ENCODE measurements around the gene FANCI. TPM values are rescaled to one million over a fixed set of nuclear protein-coding genes. Genes with fewer than 3 reads are reported as not detected.
A peak's percentile ranks its signal among the peaks of the same experiment; 100 is the strongest.

The FANCI gene
- total and polyA plus RNA-seq, 2 of the 13 experiments (the other 11 are each of a cell fraction or from before 2014, with no cell fraction given), result 15.7 to 68.8 TPM

DNA sequence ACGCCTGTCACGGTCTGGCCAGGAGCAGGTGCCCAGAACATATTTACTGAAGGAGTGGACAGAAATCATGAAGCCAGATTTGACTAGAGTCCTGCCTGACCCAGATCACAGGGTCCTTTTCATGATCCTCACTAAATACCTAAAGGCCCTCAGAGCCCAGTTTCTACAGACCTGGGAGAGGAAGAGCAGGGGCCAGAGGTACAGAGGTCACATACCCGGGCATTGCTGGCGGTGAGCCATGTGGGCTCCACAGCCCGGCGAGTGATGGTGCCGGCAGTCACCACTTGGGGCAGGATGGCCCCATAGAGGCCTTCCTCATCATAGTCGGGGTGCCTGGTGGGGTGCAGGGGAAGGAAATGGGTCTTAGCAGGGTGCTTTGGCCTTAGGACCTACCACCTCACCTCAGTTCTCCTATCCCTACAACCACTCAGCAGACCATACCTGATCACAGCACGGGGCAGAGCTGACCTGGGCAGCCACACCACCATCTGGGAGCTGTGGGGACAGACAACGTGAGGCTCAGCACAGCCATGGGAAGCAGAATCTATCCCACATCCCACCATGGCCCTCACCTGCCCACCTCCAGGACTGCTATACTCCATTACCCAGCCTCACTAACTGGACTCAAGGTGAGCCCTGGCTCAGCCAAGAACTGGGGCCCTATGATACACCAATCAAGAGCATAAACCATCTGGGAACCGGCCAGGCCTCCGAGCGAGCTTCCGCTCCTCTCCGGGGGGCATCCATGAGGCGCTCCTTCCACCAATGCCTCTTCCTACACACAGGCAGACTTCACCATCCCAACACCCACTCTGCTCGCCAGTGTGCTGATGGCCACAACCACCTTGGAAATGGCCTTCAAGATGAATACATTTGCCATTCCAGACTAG is 78.0 kb downstream of the FANCI start (continued):
- no peak for TF ChIP-seq NFAT5 (CRISPR knock-in tag; IDR thresholded peaks at IDR 0.05)
- TF ChIP-seq EP300 (IDR thresholded peaks at IDR 0.05; ENCODE audit: low read depth in 2 of 2, low read length in 2 of 2), result peak in 1 of 2 experiments; percentile 44; a peak in 1 of 4 replicates
- TF ChIP-seq EP300 (CRISPR knock-in tag; IDR thresholded peaks at IDR 0.05; ENCODE audit: borderline replicate concordance), result no peak
- TF ChIP-seq NR2C2 (CRISPR knock-in tag; IDR thresholded peaks at IDR 0.05; ENCODE audit: borderline replicate concordance), result peak; percentile 56; the same call in 1 of the 2 replicates
- no peak for TF ChIP-seq ZNF703 (CRISPR knock-in tag; IDR thresholded peaks at IDR 0.05; ENCODE audit: borderline replicate concordance)
- TF ChIP-seq ZNF552 (CRISPR knock-in tag; IDR thresholded peaks at IDR 0.05; ENCODE audit: borderline replicate concordance), result no peak
- TF ChIP-seq, protein P1, sequence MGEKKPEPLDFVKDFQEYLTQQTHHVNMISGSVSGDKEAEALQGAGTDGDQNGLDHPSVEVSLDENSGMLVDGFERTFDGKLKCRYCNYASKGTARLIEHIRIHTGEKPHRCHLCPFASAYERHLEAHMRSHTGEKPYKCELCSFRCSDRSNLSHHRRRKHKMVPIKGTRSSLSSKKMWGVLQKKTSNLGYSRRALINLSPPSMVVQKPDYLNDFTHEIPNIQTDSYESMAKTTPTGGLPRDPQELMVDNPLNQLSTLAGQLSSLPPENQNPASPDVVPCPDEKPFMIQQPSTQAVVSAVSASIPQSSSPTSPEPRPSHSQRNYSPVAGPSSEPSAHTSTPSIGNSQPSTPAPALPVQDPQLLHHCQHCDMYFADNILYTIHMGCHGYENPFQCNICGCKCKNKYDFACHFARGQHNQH (CRISPR knock-in tag; IDR thresholded peaks at IDR 0.05), result 0 out of 2 replicates have a peak, but pooled peaks have one; percentile 24
- peak; percentile 40; the same call in 1 of the 2 replicates for TF ChIP-seq NFIC (IDR thresholded peaks at IDR 0.05; ENCODE audit: low read length)
- TF ChIP-seq SMYD3 (CRISPR knock-in tag; IDR thresholded peaks at IDR 0.05), result no peak
- no peak for TF ChIP-seq ZNF557 (CRISPR knock-in tag; IDR thresholded peaks at IDR 0.05)
- no peak for TF ChIP-seq MAF1 (CRISPR knock-in tag; IDR thresholded peaks at IDR 0.05; ENCODE audit: borderline replicate concordance)
- no peak for TF ChIP-seq DNMT3B (CRISPR knock-in tag; conservative IDR thresholded peaks at IDR 0.05)
- TF ChIP-seq SOX5 (CRISPR knock-in tag; IDR thresholded peaks at IDR 0.05; ENCODE audit: borderline replicate concordance), result peak; percentile 26; the same call in 1 of the 2 replicates
- no peak for TF ChIP-seq BRF2 (CRISPR knock-in tag; IDR thresholded peaks at IDR 0.05)
- no peak for TF ChIP-seq NCOA1 (CRISPR knock-in tag; IDR thresholded peaks at IDR 0.05)
- TF ChIP-seq PPARG (CRISPR knock-in tag; conservative IDR thresholded peaks at IDR 0.05), result 0 out of 2 replicates have a peak, but pooled peaks have one; percentile 36
- TF ChIP-seq ZNF263 (CRISPR knock-in tag; IDR thresholded peaks at IDR 0.05), result no peak
- TF ChIP-seq BORCS8-MEF2B (CRISPR knock-in tag; IDR thresholded peaks at IDR 0.05), result no peak
- TF ChIP-seq ZNF3 (CRISPR knock-in tag; IDR thresholded peaks at IDR 0.05), result no peak
- TF ChIP-seq ZNF543 (CRISPR knock-in tag; IDR thresholded peaks at IDR 0.05), result no peak

Measured in HepG2 (cell line).